ENCODE results near the gene POLD2. TPM values are rescaled to one million over a fixed set of nuclear protein-coding genes. Genes with fewer than 3 reads are reported as not detected.
A peak's percentile ranks its signal among the peaks of the same experiment; 100 is the strongest.

POLD2 gene
- total and polyA plus RNA-seq, 8 donors = 68.3 to 116 (median 111) TPM

- Histone ChIP-seq H3K36me3 (no peaks in the 10 kb centered on the region), H3K27me3 (no peaks in the 10 kb centered on the region), H3K4me3 (no peak overlapping the region), H3K4me1 (peaks cover 3 to 4% of the 10 kb centered on the region in 2 donors), H3K9me3 (no peaks in the 10 kb centered on the region), H3K27ac (no peak overlapping the region)
- intact Hi-C loops (cut with DNase I) = no loop called here
- peak in 1 of 4 donors; percentile 60 for DNase-seq
- no peak for ATAC-seq
- no peak for TF ChIP-seq CTCF (IDR thresholded peaks at IDR 0.05)
Measured at GRCh38 chr7:44096326-44096881, 26.9 kb downstream of the POLD2 start.

- no peaks in the 10 kb centered on the region for H3K36me3 ChIP-seq
- no peaks in the 10 kb centered on the region for H3K9me3 ChIP-seq
- ATAC-seq (no peak), DNase-seq (peak in 1 of 4 donors; percentile 51)
- peaks cover 3 to 4% of the 10 kb centered on the region in 2 donors for H3K4me1 ChIP-seq
- H3K27ac ChIP-seq = no peak overlapping the region
- no peak overlapping the region for H3K4me3 ChIP-seq
- no peaks in the 10 kb centered on the region for H3K27me3 ChIP-seq
- intact Hi-C loops (cut with DNase I) = no loop called here
- no peak for TF ChIP-seq CTCF (IDR thresholded peaks at IDR 0.05)
Measured at GRCh38 chr7:44095781-44096180, 27.6 kb downstream of the POLD2 start.

GRCh38 chr7:44094883-44095592 is 28.3 kb downstream of the POLD2 start:
- no peaks in the 10 kb centered on the region for H3K27me3 ChIP-seq
- no peaks in the 10 kb centered on the region for H3K9me3 ChIP-seq
- peaks cover 3 to 4% of the 10 kb centered on the region in 2 donors for H3K4me1 ChIP-seq
- intact Hi-C loops (cut with DNase I) = no loop called here
- no peaks in the 10 kb centered on the region for H3K36me3 ChIP-seq
- DNase-seq (peak in 1 of 4 donors; percentile 2), ATAC-seq (no peak)
- no peak for TF ChIP-seq CTCF (IDR thresholded peaks at IDR 0.05)
- H3K4me3 ChIP-seq = no peak overlapping the region
- H3K27ac ChIP-seq = peak overlapping the region in 1 of 2 donors; percentile 56

- no peaks in the 10 kb centered on the region for H3K27me3 ChIP-seq
- ATAC-seq = no peak
- peaks cover 3 to 4% of the 10 kb centered on the region in 2 donors for H3K4me1 ChIP-seq
- H3K36me3 ChIP-seq = no peaks in the 10 kb centered on the region
- intact Hi-C loops (cut with DNase I) = no loop called here
- TF ChIP-seq CTCF (IDR thresholded peaks at IDR 0.05) = no peak
- no peak overlapping the region for H3K27ac ChIP-seq
- DNase-seq = no peak
- no peak overlapping the region for H3K4me3 ChIP-seq
- no peaks in the 10 kb centered on the region for H3K9me3 ChIP-seq
Measured at GRCh38 chr7:44094365-44094764, 29.0 kb downstream of the POLD2 start.

GRCh38 chr7:44093102-44093641 is 30.2 kb downstream of the POLD2 start:
- Histone ChIP-seq H3K4me1 (peaks cover 3 to 4% of the 10 kb centered on the region in 2 donors), H3K36me3 (no peaks in the 10 kb centered on the region), H3K4me3 (no peak overlapping the region), H3K27ac (no peak overlapping the region), H3K9me3 (no peaks in the 10 kb centered on the region), H3K27me3 (no peaks in the 10 kb centered on the region)
- TF ChIP-seq CTCF (IDR thresholded peaks at IDR 0.05) = no peak
- no peak for ATAC-seq
- no peak for DNase-seq
- intact Hi-C loops (cut with DNase I) = no loop called here

Measured in left lung (tissue), 10 donors.